Mucosa of descending colon (tissue), 3 donors: ENCODE data around the gene KIAA2012. TPM values are rescaled to one million over a fixed set of nuclear protein-coding genes. Genes with fewer than 3 reads are reported as not detected.

Source experiments
- ATAC-seq: fragments of 200-7000 bp; cut with Tn5 transposase; one replicate; pipeline ENCODE4 v1.9.1; 2020; ENCODE audit warnings: mild to moderate bottlenecking, moderate library complexity
- DNase-seq, 3 donors: peaks; one replicate each; pipeline ENCODE4 v3.0.0-alpha.2; 2020
- H3K36me3 ChIP-seq: fragments of 200-600 bp; one replicate; pipeline ENCODE4 v1.8.0; 2021; ENCODE audit warnings: low read depth, mild to moderate bottlenecking
- H3K4me1 ChIP-seq: fragments of 200-600 bp; one replicate; pipeline ENCODE4 v1.8.0; 2021; ENCODE audit warnings: low read depth, mild to moderate bottlenecking
- H3K4me3 ChIP-seq: fragments of 200-600 bp; one replicate; pipeline ENCODE4 v1.8.0; 2021; ENCODE audit warnings: mild to moderate bottlenecking
- H3K9me3 ChIP-seq: fragments of 200-600 bp; one replicate; pipeline ENCODE4 v1.8.0; 2021; ENCODE audit warnings: mild to moderate bottlenecking
- CTCF ChIP-seq: fragments of 200-600 bp; IDR thresholded peaks from one replicate; pipeline ENCODE4 v1.8.0; 2022; ENCODE audit warnings: antibody characterized with exemption, mild to moderate bottlenecking
- intact Hi-C, 2 donors: fragments of 100-400 bp; cut with DNase I in 1 of 2; cut with micrococcal nuclease in 1 of 2; formaldehyde crosslinking; loops; one replicate each; pipeline versions ENCODE4 v1.11.0 to v1.11.1; 2022; cut with DNase I, micrococcal nuclease
- total RNA-seq, 3 donors: library from RNA; stranded (reverse); fragmentation: NEBNext Ultra II Directional in 2 of 3; extraction: Animal tissue kit (Norgen Biotek cat#: 25700) in 2 of 3; gene quantifications; one replicate each; pipeline versions ENCODE4 v1.2.1 to v1.2.4, GENCODE V29; 2021 to 2023
- donor health status: DM: no; HTN: no; CAD: no; lungs with moderate emphysema.
- donor health status: DM: no; HTN: no; CAD: no.
- donor health status: DM: no; HTN: yes; CAD: no.

KIAA2012 gene
- total RNA-seq, 3 donors from 2014 or later = 0.13 to 0.14 TPM; not detected in 1

DNA sequence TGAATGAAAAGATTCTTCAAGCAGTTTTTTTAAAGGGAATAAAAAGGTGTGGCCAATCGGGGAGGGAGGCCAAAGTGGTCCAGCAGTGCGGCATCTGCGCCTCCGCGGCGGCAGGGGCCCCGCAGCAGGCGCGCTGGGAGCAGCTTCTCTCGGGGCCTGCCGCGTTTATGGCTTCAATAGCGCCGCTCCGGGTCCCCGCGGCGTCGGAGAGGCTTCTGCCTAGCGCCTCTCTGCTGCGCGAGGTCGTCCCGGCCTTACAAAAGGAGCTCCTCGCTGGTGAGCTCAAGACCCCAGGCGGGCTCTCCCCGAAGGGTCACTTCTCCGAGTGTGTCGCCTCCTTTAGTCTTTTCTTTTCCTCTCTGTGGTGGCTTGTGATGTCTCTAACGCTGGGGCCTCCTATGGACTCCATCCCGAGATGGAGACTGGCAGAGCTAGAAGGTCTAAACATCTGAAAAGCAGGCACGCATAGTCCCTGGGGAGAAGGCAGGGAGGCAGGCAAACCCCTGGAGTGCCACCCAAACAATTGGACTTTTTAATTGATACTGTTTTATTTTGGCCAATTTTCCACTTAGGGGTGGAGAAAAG, 98.3 kb downstream of the KIAA2012 start:
- Histone ChIP-seq H3K9me3 (no peaks in the 10 kb centered on the region), H3K4me1 (no peaks in the 10 kb centered on the region), H3K4me3 (no peak overlapping the region), H3K36me3 (no peaks in the 10 kb centered on the region)
- intact Hi-C loops = loop anchor here (10.0 kb wide), 2 partner anchors 137 to 377 kb away; partner anchors contain the start of gene FZD7 (in 1 of the 2)
- DNase-seq (no peak), ATAC-seq (peak; percentile 43)
- no peak for TF ChIP-seq CTCF

DNA sequence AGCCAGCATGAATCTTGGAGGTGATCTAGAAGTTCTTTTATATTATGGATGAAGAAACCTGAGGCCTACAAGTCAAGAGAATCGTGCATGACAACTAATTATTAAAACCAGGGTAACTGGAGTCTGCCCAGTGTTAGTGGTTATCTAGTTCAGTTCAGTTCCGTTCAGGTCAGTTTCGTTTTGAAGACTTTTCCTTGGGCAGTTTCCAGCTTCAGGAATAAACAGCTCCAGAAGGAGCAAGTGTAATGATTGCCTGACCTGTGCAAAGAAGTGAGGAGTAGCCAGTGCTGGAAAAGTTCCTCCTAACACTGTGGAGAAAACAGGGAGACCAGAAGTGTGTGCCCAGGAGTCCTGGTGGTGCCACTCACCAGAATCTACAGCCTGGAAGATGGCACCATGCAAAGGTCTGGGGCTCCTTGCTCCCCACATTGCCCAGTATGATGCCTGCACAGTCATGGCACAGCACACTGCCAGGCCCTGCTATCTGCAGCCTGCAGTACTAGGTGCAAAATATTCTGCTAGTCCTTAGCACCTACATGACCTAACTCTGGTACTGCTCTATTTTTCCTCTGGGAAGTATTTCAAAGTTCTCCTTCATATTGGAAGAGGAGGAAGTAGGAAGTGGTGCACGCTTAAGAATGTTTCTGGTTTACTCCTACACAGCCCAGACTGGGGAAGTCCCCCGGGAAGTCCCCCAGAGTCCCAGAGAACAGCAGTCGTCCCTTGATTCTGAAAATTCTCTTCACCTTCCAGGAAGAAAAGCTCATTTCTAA, 99.6 kb downstream of the KIAA2012 start:
- Histone ChIP-seq H3K4me3 (no peak overlapping the region), H3K9me3 (no peaks in the 10 kb centered on the region), H3K36me3 (no peaks in the 10 kb centered on the region), H3K4me1 (no peaks in the 10 kb centered on the region)
- no peak for DNase-seq
- TF ChIP-seq CTCF = no peak
- ATAC-seq = peak; percentile 69
- intact Hi-C loops = loop anchor here (10.0 kb wide), 2 partner anchors 138 to 378 kb away; partner anchors contain the start of gene FZD7 (in 1 of the 2)

DNA sequence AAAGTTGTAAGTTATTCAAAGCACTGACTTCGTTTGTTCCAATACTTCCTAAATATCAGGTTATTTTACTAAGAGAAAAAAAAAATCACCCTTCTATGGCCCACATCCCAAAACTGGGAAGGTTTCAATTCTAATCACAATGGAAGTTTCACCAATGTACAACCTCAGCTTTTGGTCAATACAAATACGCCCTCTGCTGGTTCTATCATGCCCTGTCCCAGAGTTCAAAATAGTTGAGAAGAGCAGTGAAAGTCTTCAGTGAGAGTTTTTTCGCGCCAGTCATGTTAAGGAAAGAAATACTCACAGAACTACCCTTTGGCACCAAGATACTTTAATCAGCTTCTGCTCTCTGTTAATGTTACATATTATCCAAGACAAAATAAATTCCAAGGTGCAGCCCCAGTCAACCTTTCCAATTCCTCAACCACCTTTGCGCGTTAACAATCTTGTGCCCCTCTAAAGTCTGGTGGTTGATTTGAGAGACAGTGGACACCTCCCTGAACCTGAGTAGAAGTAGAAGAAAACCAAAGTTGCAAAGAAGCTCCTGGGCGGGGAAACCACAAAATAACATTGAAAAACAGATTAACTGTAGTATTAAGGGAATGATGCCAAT, 105.4 kb downstream of the KIAA2012 start:
- TF ChIP-seq CTCF = peak; percentile 51
- Histone ChIP-seq H3K4me1 (no peaks in the 10 kb centered on the region), H3K4me3 (no peak overlapping the region), H3K9me3 (no peaks in the 10 kb centered on the region), H3K36me3 (no peaks in the 10 kb centered on the region)
- intact Hi-C loops = loop anchor here (2.0 to 10.0 kb wide), 4 partner anchors 144 to 384 kb away; partner anchors contain the start of gene FZD7 (in 1 of the 2)
- DNase-seq (peak in 1 of 3 donors; percentile 84), ATAC-seq (peak; percentile 80)

- ATAC-seq (no peak), DNase-seq (no peak)
- H3K4me3 ChIP-seq = no peak overlapping the region
- intact Hi-C loops = loop anchor here in 1 of 2 donors (10.0 kb wide), 1 partner anchor 390 kb away; no protein-coding TSS in a partner anchor
- no peak for TF ChIP-seq CTCF
- H3K36me3 ChIP-seq = no peaks in the 10 kb centered on the region
- peaks cover 6% of the 10 kb centered on the region for H3K4me1 ChIP-seq
- no peaks in the 10 kb centered on the region for H3K9me3 ChIP-seq
These were observed 111.5 kb downstream of the KIAA2012 start for GRCh38 chr2:202184557-202184956.

DNA sequence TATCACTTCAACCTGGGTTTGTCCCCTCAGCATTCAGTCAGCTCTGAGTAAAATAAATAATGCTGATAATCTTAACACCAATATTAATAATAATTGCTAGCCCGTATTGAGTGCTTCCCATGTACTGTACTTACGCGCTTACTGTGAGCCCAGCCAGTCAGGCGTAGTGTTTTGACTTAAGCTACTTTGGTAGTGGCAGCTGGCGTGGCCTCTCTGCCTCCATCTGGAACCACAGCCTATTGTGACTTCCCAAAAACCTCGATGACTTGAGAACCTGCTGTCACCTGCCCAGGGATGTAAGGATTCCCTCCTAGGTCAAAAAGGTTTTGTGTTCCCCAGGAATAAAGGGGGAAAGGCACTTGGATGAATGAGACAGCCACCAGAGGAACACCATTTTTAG, 112.1 kb downstream of the KIAA2012 start:
- intact Hi-C loops = loop anchor here in 1 of 2 donors (10.0 kb wide), 1 partner anchor 390 kb away; no protein-coding TSS in a partner anchor
- Histone ChIP-seq H3K9me3 (no peaks in the 10 kb centered on the region), H3K4me1 (peaks cover 6% of the 10 kb centered on the region), H3K36me3 (no peaks in the 10 kb centered on the region), H3K4me3 (no peak overlapping the region)
- ATAC-seq (no peak), DNase-seq (no peak)
- TF ChIP-seq CTCF = no peak
